Measurements from ENCODE around the gene ALX4.

ALX4 gene

DNA sequence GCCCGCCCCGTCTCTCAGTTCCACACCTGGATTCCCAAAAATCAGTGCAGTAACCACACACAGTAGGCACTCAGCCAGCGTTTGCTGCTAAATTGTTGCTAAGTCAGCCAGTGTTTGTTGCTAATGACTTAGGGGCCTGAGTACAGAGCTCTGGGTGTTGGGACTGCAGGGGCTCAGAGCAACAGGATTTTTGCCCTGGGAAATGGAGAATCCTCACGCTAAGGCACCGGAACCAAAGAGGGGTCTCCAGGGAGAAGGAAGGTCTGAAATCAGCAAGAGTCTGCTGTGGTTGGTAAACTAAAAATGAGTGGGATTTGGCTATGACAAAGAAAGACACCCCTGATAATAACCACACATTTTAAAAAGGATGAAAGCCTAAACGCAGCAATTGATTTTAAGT lies 22.7 kb upstream of the ALX4 start:
- no peak for DNase-seq (ENCODE audit: low read depth in 2 of 2)
- no peak overlapping the region for H3K4me3 ChIP-seq (replicated peaks in 1 of 2; ENCODE audit: low read depth in 2 of 2, low read length in 2 of 2)
- TF ChIP-seq, protein P1, sequence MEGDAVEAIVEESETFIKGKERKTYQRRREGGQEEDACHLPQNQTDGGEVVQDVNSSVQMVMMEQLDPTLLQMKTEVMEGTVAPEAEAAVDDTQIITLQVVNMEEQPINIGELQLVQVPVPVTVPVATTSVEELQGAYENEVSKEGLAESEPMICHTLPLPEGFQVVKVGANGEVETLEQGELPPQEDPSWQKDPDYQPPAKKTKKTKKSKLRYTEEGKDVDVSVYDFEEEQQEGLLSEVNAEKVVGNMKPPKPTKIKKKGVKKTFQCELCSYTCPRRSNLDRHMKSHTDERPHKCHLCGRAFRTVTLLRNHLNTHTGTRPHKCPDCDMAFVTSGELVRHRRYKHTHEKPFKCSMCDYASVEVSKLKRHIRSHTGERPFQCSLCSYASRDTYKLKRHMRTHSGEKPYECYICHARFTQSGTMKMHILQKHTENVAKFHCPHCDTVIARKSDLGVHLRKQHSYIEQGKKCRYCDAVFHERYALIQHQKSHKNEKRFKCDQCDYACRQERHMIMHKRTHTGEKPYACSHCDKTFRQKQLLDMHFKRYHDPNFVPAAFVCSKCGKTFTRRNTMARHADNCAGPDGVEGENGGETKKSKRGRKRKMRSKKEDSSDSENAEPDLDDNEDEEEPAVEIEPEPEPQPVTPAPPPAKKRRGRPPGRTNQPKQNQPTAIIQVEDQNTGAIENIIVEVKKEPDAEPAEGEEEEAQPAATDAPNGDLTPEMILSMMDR (IDR thresholded peaks at IDR 0.05; ENCODE audit: low read depth, low read length) = no peak

DNA sequence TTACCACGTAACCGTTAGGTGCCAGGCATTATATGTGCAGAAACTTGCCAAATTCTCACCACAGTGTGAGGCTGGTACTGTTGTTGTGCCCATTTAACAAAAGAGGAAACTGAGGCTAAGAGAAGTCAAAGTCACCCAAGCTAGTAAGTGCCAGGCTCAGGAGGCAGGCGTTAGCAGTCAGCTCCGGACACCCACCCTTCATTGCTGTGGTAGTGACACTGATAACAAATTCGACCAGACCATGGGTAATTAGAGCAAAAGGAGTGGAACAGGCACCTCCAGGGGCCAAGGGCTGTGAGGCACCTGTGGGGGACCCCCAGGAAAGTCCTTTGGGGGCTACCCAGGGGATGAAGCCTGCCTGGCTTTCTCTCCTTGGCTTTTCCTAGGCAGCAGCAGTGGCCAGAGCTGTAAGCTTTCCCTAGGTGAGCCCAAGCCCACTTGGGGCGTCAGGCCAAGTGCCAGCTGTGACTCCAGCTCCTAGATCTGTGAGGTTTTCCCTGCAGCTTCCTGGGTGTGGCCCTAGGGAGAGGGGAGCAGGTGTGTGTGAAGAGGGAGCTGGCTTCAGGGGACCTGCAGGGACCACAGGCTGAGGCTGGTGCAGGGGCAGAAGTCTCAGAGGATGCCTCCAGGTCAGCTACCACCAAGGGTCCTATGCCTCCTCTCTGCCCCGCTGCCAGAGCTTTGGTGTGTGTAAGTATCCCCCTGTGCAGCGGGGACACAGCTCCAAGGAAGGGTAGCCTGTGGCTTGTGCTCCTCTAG lies 19.7 kb upstream of the ALX4 start:
- DNase-seq (ENCODE audit: low read depth in 2 of 2) = no peak
- TF ChIP-seq, protein P1 (IDR thresholded peaks at IDR 0.05; ENCODE audit: low read depth, low read length) = no peak
- H3K4me3 ChIP-seq (replicated peaks in 1 of 2; ENCODE audit: low read depth in 2 of 2, low read length in 2 of 2) = no peak overlapping the region

DNA sequence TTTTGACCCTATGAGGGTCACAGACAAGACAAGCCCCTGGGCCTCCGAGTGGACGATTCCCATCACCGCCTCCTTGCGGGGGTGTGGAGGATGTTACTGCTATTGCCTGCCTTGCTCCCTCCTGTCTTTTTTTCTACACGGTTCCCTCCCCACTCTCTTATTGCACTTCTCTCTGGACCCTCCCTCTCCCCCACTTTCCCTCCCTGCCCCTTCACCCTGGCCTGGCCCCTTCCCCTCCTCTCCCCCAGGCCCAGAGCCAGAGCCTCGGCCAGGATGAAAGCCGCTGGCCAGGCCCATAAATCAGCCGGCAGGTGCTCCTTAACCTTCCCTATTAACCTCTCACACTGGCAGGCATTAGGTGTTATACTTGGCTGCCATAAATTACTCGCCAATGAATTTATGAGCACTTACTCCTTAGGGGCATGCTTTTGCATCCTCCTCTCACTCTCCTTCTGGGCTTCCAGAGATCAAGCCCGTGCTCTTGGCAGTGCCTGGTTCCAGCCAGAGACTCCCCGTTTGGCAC lies 18.3 kb upstream of the ALX4 start:
- no peak for DNase-seq (ENCODE audit: low read depth in 2 of 2)
- no peak overlapping the region for H3K4me3 ChIP-seq (replicated peaks in 1 of 2; ENCODE audit: low read depth in 2 of 2, low read length in 2 of 2)
- TF ChIP-seq, protein P1 (IDR thresholded peaks at IDR 0.05; ENCODE audit: low read depth, low read length) = no peak

DNA sequence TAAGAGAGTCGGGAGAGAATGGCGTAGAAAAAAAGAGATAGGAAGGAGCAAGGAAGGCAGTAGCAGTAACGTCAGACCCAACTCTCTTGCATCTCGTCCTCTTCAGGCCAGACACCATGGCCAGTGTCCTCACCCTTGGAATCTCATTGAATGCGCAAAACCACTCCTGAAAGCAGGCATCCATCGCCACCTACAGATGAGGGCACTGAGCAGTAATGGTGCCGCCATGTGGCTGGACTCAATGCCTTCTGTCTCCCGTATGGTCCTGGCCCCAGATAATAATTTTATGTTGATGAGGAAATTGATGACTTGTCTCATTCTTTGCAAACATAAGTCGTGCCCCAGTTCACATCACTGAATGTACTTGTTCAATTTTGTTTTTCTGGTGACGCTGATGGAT lies 17.8 kb upstream of the ALX4 start:
- DNase-seq (ENCODE audit: low read depth in 2 of 2) = no peak
- H3K4me3 ChIP-seq (replicated peaks in 1 of 2; ENCODE audit: low read depth in 2 of 2, low read length in 2 of 2) = no peak overlapping the region
- TF ChIP-seq, protein P1 (IDR thresholded peaks at IDR 0.05; ENCODE audit: low read depth, low read length) = no peak

DNA sequence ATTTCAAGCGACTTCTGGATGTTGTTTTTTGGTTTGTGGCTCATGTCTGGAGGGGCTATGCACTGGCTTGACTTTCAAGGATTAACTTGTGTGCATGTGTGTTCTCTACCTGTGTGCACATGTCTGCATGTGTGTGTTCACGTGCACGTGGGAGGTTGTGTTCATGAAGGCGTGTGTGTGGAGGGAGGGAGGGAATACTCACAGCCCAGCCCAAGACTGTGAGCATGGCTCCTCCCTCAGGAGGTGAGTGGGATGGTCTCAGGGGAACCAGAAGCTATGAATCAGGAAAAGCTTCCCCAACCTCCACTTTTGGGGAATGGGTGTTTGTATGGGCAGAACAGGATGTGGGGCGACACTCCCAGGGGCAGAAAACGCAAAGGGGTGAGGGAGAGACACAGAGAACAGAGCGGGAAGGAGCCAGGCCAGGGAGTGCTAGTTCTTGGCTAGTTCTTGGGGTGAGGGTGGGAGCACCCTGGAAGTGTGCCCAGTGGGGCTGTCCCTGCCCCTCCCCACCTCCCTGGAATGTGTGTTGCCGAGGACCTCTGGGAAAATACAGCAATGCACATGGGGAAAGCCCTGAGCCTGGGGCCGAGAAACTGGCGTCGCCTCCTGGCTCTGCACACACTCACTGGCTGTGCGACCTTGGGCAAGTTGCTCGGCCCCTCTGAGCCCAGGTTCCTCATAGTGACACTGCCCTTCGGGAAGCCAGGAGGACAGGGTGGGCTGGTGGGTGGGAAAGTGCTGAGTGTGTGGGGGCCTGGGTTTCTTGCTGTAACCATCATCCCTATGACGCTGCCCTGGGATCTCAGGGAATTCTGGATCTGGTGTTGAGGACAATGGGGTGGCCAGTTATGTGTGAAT lies 16.9 kb upstream of the ALX4 start:
- TF ChIP-seq, protein P1 (IDR thresholded peaks at IDR 0.05; ENCODE audit: low read depth, low read length) = no peak
- peak in 1 of 2 donors; percentile 39 for DNase-seq (ENCODE audit: low read depth in 2 of 2)
- H3K4me3 ChIP-seq (replicated peaks in 1 of 2; ENCODE audit: low read depth in 2 of 2, low read length in 2 of 2) = no peak overlapping the region

DNA sequence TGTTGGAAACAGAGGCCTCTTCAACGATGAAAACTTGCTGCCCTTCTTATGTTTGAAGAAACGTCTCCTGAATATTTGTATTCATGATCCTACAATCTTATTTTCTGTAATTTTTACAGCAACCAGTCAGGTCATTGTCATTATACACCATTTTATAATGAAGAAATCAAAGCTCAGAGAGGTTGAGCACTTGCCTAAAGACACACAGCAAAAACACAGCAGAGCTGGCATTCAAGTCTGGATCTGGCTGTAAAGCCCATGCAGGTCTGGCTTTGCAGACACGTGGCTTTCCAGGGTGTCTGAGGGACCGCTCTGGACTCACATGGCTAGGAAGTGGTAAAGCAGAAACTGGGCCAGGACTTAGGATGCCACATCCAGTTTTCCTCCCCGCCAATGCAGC lies 15.8 kb upstream of the ALX4 start:
- DNase-seq (ENCODE audit: low read depth in 2 of 2) = no peak
- TF ChIP-seq, protein P1 (IDR thresholded peaks at IDR 0.05; ENCODE audit: low read depth, low read length) = no peak
- no peak overlapping the region for H3K4me3 ChIP-seq (replicated peaks in 1 of 2; ENCODE audit: low read depth in 2 of 2, low read length in 2 of 2)
